Fibroblast of mammary gland (primary cell): ENCODE results near the gene PARM1.

Experiments
- DNase-seq: peaks from one replicate; pipeline ENCODE4 v3.0.0-alpha.2; 2010; ENCODE audit warnings: low read depth
- H3K4me3 ChIP-seq: 2 replicates; pipeline ENCODE4 v1.5.1; 2011; ENCODE audit warnings: low read depth, mild to moderate bottlenecking, low read length, moderate library complexity; ENCODE audit not compliant: control insufficient read depth
- CTCF ChIP-seq: conservative IDR thresholded peaks from 2 replicates; pipeline ENCODE4 v1.5.1; 2011; ENCODE audit warnings: low read depth, low read length, inconsistent platforms; ENCODE audit not compliant: control insufficient read depth, insufficient read depth

PARM1 gene

GRCh38 chr4:75003979-75004378 lies 71.1 kb downstream of the PARM1 start:
- H3K4me3 ChIP-seq: no peak overlapping the region
- TF ChIP-seq CTCF: no peak
- no peak for DNase-seq

GRCh38 chr4:75004755-75005668 lies 72.1 kb downstream of the PARM1 start:
- TF ChIP-seq CTCF: no peak
- no peak for DNase-seq
- no peak overlapping the region for H3K4me3 ChIP-seq

- DNase-seq: no peak
- no peak overlapping the region for H3K4me3 ChIP-seq
- no peak for TF ChIP-seq CTCF
These were observed 72.8 kb downstream of the PARM1 start for GRCh38 chr4:75005727-75006126.

- TF ChIP-seq CTCF: no peak
- DNase-seq: no peak
- no peak overlapping the region for H3K4me3 ChIP-seq
These were observed 75.0 kb downstream of the PARM1 start for GRCh38 chr4:75007891-75008290.

- no peak for DNase-seq
- H3K4me3 ChIP-seq: no peak overlapping the region
- TF ChIP-seq CTCF: no peak
These were observed 76.2 kb downstream of the PARM1 start for GRCh38 chr4:75009138-75009537.

- no peak overlapping the region for H3K4me3 ChIP-seq
- no peak for TF ChIP-seq CTCF
- DNase-seq: peak; percentile 36
These were observed 78.3 kb downstream of the PARM1 start for GRCh38 chr4:75011131-75011795.
